GM12878 (cell line): ENCODE data around the gene ASIC2.

Experiments used
- ATF2 ChIP-seq: IDR thresholded peaks from 2 replicates; pipeline ENCODE4 v1.6.1; 2012; ENCODE audit warnings: low read length, inconsistent platforms
- RAD21 ChIP-seq: IDR thresholded peaks from 2 replicates; pipeline ENCODE4 v1.6.1; 2011; ENCODE audit warnings: mild to moderate bottlenecking, low read depth, low read length, moderate library complexity; ENCODE audit not compliant: insufficient read depth
- SREBF1 ChIP-seq: IDR thresholded peaks from 2 replicates; pipeline ENCODE4 v1.6.1; 2012; ENCODE audit warnings: mild to moderate bottlenecking, low read length
- USF1 ChIP-seq: IDR thresholded peaks from 2 replicates; pipeline ENCODE4 v1.6.1; 2011; ENCODE audit warnings: borderline replicate concordance, low read depth, mild to moderate bottlenecking, moderate library complexity, mixed read lengths, low read length; ENCODE audit not compliant: insufficient read depth; ENCODE audit errors: extremely low read length
- ZNF384 ChIP-seq: IDR thresholded peaks from 2 replicates; pipeline ENCODE4 v1.6.1; 2012; ENCODE audit warnings: low read depth, mild to moderate bottlenecking, low read length, improper control_type of control experiment, borderline replicate concordance
- TF ChIP-seq, protein P1 (sequence below): fragments of 450-650 bp; IDR thresholded peaks from 2 replicates; pipeline ENCODE4 v1.6.1; 2016; ENCODE audit warnings: mild to moderate bottlenecking

DNA sequence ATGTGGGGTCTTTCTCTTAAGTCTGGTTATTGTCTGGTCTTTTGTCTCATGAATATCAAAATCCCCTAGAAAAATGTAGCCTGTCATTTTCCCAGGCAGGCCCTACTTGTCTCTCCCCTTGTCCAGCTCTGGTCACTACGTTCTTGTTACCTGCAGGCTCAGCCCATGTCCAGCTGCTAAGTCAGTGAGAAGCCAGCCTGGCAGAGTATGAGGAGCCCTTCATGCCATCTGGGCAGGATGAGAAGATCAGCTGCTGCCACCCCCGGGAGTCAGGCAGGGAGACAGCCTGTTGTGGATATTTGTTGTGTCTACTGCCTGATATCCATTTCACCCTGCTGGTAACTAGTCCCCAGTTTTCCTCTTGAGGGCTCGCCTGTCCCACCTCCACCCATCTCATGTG lies 88.9 kb downstream of the ASIC2 start:
- TF ChIP-seq SREBF1: no peak
- no peak for TF ChIP-seq ZNF384
- TF ChIP-seq, protein P1, sequence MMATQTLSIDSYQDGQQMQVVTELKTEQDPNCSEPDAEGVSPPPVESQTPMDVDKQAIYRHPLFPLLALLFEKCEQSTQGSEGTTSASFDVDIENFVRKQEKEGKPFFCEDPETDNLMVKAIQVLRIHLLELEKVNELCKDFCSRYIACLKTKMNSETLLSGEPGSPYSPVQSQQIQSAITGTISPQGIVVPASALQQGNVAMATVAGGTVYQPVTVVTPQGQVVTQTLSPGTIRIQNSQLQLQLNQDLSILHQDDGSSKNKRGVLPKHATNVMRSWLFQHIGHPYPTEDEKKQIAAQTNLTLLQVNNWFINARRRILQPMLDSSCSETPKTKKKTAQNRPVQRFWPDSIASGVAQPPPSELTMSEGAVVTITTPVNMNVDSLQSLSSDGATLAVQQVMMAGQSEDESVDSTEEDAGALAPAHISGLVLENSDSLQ: no peak
- no peak for TF ChIP-seq ATF2
- no peak for TF ChIP-seq RAD21
- TF ChIP-seq USF1: no peak
